HT-29 (cell line): ENCODE results near the gene POLR3H. TPM values are rescaled to one million over a fixed set of nuclear protein-coding genes. Genes with fewer than 3 reads are reported as not detected.

Experiments
- DNase-seq: peaks from one replicate; pipeline ENCODE4 v3.0.0-alpha.2; 2015; ENCODE audit warnings: low spot score
- total RNA-seq: library from RNA; depleted of rRNA; stranded (reverse); fragments of >200 nt; shearing (Covaris generic); gene quantifications from 2 replicates; pipeline ENCODE4 v1.2.3, GENCODE V29; 2014

Gene POLR3H
- total RNA-seq, 1 experiment from 2014 or later = 32.5 TPM

DNA sequence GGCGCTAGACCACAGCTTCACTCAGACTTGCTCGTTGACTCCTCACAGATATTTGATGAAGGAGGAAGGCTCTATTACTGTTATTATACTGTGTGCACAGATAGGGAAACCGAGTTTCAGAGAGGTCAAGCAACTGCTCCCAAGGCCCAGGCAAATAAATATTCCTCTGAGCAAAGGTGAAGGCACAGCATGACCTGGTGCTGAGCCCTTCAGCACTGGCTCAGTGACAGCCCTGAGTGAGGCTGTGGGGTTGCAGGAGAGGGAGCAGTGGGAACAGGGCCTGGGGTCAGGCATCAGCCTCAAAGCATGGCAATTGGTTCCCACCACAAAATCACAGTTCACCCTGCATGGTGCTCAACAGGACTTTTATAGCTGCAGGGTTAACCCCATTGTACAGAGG is 7.1 kb downstream of the POLR3H start:
- no peak for DNase-seq

DNA sequence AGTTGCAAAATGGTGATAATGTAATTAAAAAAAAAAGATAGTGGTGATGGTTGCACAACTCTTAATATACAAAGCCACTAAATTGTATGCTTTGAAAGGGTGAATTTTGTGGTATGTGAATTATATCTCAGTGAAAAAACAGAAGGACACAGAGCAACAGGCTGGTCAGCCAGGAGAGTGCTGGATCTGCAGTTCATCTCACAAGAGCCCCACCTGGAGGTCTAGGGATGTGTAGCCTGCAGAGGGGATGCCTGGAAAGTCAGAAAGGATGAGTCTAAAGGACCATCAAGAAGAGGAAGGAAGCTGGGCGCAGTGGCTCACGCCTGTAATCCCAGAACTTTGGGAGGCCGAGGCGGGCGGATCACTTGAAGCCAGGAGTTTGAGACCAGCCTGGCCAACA is 9.0 kb downstream of the POLR3H start:
- no peak for DNase-seq

DNA sequence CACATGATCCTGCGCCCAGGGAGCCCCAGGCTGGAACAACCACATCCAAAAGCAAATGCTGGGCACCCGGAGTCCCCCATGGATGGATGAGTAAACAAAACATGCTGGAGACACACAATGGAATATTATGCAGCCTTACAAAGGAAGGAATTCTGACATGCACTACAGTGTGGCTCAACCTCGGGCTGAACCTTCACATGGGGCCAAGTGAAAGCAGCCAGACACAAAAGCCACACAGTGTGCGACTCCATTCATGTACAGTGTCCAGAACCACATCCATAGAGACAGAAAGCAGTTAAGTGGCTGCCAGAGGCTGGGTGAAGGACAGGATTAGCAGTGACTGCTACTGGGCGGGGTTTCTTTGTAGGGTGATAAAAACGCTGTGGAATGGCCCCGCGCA is 10.1 kb downstream of the POLR3H start:
- DNase-seq = no peak

DNA sequence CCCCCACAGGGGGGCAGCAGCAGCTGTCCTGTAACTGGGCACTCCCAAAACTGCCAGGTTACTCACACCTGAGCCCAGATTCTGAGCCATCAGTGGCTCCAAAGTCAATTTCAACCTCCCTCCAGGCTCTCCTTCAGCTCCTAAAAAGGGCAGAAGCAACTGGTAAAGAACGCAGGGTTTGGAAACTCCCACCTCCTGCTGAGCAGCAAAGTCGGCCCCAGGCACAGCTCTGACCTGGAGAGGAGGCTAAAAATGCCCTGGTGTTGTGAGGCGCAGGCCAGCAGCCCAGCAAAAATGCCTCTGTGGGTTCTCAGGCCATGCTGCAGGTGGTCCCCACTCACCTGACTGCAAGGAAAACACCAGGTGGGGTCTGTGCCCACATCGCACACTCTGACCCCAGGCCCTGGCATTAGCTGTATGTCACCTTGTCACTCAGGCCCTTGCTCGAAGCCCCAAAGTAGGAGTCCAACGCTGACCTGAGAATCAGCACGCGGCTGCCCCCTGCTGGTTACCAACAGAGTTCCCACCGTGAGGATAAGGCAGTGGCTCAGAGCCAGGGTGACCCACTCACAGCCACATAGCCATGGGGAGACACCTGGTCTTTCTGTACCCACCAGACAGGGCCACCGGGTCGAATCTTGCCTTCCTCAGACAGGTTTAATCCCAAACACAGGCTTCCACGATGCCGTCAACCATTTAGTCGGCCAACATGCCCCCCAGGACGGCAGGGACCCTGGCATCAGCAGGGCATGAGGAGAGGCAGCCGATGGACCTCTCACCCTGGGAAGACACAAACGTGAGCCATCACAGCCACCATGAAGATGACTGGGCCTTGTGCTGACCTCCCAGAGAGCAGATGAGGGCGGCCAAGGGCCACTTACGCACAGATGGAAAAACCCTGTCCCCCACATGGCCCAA is 11.1 kb downstream of the POLR3H start:
- peak; percentile 55 for DNase-seq

DNA sequence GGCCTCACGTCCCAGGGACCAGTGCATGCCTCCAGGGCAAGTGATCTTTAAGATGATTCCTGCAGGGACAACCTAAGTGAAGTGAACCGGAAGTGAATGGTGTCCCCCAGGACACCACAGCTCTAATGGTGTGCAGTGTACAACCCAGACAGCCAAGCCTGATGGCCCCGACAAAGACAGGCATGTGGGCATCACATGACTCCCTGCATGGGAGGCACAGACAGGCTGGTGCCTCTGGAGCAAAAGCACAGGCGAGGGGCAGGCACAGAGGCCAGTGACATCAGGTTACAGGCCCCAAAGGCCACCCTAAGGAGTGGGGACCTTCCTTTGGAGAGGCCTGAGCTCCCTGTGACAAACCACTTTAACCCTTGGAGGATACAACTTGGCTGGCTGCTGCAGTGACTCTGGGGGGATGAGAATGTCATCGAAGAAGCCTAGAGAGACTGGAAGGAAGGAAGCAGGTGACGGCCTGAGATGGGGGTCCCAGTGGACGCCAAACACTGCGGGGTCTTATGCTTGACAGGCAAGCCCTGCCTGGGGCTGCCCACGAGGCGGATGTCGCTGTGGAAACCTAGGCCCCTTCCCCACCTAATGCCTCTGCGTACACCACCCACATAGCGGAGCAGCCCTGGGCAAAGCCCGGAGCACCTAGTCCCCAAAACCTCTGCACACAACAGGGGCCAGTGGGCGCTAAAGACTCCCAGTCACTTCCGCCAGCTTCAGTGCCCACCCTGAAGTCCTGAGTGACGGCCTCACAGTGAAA is 12.4 kb downstream of the POLR3H start:
- no peak for DNase-seq

DNA sequence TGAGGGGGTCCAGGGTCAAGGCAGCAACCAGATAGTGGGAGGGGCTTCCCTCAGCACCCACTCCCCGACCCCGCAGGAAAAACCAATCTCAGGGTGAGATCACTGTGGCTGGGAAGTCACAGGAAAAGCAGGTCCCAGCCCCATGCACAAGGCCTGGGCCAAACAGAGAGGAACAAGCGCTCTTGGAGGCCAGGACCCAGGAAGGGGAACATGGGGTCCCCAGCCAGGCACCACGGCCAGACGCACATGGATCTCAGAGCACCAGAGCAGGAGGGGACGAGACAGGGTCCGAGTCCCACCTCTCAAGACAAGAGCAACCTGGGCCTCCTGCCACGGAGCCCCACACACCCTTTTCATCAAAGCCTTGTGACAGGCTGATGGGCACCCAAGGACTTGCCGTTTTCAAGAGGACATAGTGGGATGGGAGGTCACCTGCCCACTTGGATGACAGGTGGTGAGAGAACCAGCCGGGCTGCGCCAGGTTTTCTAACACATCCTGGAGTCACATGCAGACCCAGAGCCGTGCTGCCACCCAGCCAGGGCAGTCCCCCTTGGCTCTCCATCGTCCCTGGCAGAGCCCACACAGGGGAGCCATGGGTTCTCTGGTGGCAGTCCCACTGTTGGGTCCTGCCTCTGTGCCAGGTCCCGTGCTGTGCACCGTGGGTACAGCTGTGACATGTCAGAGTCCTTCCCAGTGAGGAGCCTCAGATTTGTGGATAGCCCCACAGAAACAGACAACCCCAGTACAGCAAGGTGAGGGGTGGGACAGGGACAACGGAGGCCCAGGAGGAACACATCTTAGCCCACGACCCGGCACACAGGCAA is 13.2 kb downstream of the POLR3H start:
- DNase-seq = no peak

DNA sequence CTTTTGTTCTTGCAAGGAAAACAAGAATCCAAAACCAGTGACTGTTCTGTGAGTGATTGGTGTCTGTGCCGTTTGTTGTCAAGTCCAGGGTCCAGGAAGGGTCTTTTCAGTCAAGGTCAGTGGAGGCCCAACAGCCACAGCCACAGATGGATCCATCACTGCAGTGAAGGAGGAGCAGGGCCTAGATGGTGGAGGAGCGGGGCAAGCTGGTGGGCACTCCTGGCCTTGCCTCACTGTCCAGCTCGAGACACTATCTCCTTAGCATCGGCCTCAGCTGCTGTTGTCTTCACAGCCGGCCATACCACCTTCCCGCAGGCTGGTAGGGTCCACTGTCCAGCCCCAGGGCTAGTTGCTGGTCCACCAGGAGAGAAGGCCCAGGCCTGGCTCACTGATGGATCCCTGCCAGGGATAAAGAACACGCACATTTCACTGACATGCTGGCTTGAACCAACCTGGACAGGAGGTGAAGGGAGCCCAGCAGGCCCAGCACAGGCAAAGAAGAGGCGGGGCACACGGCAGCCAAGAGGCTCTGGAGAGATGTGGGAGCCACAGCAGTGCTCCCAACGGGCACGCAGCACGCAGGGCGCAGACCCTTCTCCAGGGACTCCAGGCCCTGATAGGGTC is 15.2 kb downstream of the POLR3H start:
- DNase-seq = no peak

DNA sequence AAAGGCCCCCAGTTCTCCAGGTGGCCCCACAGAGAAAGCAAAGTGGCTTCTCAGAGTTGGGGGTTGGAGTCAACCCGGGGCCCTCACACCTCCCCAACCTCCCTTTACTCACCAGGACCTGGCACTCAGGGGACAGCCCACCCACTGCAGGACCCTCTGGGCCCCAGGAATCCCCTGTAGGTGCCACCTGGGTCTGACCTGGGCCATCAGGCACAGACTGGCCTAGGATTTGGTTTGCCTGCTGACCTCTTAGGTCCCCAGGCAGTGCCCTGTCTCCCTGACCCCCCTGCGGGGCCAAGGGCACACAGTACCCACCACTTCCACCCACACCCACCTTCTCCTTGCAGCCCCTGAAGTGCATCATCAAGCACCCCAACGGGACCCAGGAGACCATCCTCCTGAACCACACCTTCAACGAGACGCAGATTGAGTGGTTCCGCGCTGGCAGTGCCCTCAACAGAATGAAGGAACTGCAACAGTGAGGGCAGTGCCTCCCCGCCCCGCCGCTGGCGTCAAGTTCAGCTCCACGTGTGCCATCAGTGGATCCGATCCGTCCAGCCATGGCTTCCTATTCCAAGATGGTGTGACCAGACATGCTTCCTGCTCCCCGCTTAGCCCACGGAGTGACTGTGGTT is 16.0 kb downstream of the POLR3H start:
- DNase-seq = no peak

DNA sequence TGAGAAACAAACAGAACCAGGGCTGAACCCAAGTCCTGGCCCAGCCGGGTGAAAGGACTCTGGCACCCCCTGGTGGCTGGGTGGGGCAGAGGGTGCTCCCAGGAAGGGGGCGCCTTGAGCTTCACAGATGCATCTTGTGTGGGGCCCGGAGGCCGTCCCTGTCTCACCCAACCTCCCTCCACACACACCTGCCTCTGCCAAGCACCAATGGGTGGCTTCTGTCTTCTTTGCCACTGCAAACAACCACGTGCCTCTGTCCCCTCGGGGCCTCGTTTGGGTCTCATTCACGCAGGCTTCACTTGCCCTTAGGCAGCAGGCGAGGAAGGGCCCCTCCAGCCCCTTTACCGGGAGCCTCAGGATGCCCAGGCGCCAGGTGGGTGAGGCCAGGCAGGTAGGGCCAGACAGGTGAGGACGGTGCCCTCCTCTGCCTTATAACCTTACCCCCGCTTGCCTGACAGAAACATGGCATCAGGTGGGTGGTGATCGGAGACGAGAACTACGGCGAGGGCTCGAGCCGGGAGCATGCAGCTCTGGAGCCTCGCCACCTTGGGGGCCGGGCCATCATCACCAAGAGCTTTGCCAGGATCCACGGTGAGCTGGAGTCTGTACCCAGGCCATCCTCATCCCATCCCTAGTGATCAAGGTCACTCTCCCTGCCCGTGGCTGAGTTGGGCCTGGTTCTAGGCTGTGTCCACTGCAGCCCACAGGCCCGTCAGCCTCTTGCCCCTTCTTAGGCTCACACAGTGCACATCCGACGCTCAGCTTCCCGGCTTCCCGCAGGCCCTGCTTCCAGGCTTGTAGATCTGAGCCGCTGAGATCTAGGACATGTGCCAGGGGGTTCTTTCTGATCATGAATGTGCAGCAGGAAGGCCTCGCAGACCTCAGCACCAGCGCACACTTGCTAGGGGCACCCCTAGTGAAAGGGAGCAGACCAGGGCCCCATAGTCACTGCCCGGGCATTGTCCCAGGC is 17.2 kb downstream of the POLR3H start:
- peak; percentile 29 for DNase-seq

DNA sequence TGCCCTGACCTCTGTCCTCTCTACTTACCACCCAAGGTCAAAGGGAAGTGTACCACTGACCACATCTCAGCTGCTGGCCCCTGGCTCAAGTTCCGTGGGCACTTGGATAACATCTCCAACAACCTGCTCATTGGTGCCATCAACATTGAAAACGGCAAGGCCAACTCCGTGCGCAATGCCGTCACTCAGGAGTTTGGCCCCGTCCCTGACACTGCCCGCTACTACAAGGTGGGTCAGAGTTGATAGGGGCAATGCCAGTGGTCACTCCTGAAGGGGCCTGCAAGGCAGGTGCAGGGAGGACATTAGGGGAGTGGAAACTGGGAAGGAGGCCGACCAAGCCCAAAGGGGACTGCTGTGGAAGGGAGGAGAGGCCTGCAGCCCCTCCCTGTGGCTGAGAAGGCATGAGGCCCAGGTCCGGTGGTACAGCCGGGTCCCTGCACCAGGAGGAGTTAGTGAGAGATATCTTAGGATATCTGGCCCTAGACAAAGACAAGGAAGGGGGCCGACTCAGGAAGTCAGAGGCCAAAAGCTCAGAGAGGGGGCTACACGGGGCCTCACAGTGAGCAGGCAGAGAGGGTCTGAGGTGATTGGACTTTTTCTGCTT is 17.9 kb downstream of the POLR3H start:
- DNase-seq = no peak

DNA sequence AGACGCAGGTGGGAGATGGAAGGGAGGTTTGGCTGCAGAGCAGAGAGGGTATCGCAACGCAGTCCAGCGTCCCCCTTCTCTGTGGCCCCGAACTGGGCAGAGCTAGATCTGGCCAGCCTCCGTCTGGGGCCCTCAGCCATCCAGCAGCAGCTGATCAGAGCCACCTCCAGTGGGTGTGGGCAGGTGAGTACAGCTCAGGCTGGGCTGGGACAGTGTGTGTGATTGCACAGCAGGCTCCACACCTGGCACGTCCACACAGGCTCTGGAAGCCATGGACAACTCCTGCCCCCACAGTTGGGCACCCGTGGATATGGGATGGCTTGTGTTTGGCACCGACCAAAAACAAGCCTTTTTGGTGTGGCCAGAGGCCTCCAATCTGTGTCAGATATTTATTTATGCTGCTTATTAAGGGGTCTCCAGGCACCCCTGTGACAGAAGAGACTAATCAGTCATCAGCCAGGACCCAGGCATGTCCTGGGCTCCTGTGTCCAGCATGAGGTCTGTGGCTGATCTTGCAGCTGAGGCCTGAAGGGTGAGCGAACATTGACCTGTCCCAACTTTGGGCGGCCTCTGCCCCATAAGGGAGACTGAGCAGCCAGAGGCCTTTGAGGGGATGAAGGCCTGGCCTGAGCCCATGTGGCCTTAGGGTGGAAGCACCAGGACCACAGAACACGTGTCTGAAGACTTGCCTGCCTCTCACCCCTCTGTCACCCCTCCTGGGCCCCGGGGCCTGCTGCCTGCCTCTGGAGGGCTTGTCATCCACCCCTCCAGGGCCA is 18.6 kb downstream of the POLR3H start:
- DNase-seq = no peak

DNA sequence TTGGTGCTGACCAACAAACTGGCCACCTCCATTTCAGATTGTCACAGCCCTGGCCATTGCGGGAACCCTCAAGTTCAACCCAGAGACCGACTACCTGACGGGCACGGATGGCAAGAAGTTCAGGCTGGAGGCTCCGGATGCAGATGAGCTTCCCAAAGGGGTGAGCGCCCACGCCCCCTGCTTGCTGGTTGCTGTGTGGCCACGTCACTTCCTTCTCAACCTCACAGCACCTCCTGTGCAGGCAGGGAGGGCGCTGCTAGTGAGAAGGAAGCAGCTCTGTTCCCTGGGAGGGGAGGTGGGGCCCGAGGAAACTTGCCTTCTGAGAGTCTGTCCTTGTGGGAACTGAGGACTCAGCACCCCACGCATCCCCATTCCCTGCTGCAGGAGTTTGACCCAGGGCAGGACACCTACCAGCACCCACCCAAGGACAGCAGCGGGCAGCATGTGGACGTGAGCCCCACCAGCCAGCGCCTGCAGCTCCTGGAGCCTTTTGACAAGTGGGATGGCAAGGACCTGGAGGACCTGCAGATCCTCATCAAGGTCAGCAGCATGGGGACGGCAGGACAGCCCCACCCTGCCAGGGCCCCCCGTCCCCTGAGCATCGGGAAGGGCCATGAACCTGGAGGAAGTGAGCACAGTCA is 19.3 kb downstream of the POLR3H start:
- no peak for DNase-seq

DNA sequence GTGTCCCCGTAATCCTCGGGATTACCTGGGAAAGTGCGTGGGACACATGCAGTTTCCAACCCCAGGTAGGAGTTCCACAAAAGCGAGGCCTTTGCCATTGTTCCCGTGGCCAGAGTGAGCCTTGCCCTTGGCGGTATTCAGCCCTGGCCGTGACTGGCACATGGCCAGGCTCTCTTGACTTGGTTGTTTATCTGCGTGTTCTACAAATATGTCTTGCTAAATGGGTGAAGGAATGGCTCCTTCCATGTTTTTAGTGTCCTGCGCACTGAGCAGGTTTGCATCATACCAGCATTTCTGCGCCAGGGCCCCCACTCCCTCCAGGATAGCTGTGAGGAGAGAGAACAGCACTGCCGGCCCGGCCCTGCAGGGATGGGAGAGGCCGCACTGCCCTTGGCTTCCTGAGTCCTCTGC is 20.0 kb downstream of the POLR3H start:
- DNase-seq = no peak

DNA sequence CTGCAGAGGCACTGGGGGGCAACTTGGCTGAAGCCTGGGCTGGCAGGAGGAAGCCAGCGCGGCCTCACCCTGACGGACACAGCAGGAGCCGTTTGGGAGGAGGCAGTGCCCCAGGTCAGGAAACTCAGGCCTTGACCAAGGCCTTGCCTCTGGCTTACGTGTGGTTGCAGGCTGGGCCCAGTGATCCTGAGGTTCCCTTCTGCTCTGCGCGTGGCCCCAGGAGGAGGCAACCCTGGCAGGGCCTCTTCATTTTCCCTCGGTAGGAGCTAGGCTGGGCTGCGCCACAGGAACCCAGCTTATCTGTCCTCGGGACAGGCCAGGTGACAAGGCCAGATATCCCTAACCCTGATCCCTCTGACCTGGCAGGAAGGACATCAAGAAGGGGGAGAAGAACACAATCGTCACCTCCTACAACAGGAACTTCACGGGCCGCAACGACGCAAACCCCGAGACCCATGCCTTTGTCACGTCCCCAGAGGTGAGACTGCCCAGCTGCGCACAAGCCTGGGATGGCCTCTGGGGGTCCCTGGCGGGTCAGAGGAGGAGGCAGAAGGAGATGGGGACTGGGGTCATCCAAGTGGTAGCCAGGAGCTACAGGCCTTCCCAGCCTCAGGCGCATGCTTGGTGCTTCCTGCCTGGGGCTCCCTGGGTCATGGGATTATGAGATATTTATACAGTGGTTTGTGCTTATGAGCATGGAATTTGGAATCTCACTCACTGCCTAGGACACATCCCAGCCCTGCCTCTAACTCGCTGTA is 20.6 kb downstream of the POLR3H start:
- DNase-seq = no peak

DNA sequence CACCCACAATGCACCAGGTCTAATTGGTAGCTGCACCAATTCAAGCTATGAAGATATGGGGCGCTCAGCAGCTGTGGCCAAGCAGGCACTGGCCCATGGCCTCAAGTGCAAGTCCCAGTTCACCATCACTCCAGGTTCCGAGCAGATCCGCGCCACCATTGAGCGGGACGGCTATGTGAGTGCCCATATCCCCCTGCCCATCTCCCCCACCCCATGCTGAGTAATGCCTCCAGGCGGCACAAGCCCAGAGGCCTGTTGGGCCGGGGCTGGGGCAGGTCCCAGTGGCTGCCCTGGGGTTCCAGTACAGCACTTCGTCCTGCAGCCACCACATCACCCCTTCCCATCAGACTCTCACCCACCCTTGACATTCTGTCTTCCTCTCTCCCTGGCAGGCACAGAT is 21.5 kb downstream of the POLR3H start:
- DNase-seq = no peak

DNA sequence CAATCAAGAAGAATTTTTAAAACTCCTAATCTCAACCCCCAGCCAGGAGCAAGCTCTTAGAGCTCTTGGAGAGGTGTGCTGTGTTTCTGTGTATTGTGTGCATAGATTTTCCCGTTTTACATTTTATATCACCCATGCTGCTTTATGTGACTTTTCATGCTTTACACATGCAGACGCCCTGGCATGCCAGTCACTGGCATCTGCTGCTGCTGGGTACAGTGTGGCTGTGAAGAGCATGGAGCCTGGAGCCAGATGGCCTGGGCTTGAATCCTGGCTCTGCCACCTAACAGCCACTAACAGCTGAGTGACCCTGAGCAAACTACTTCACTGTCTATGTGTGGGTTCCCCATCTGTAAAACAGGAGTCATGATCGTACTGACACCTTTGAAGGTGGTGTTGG is 23.1 kb downstream of the POLR3H start:
- no peak for DNase-seq

DNA sequence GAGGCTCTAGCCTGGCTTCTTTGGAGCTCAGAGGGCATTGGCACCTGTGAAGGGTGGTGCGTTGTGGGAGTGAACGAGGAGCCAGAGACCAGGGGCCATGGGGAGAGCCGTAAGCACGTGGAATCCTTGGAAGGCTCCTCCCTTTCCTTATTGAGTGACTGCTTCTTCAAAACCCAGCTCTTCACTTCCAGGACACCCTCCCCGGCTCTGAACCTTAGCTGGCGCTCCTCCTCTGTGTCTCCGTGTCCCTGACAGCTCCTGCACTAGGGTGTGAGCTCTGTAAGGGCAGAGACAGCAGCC is 26.3 kb downstream of the POLR3H start:
- DNase-seq = no peak
